CD8-positive, alpha-beta memory T cell (primary cell): ENCODE data around the gene TMCO5A. TPM values are rescaled to one million over a fixed set of nuclear protein-coding genes. Genes with fewer than 3 reads are reported as not detected.
"Not testable (repeated sequence)": the region's sequence is repeated elsewhere in the genome, so short reads cannot be mapped to it uniquely, and the experiment has no call there.

Source experiments
- CTCF ChIA-PET: fragments of 350-600 bp; sonication (Branson Sonifier 250); formaldehyde crosslinking; loops from one replicate; lab custom pipeline; 2021; ENCODE audit warnings: antibody characterized with exemption; lab: Charles Lee
- POLR2A ChIA-PET: fragments of 350-600 bp; sonication (Branson Sonifier 250); formaldehyde crosslinking; loops from one replicate; lab custom pipeline; 2021; ENCODE audit warnings: antibody characterized with exemption; lab: Charles Lee
- DNase-seq, 5 donors: peaks; one replicate each; pipeline versions ENCODE4 v3.0.0 to v3.0.0-alpha.2; 2020 to 2022; ENCODE audit warnings: mixed read lengths in 1 of 5
- H3K27ac ChIP-seq: one replicate; pipeline ENCODE4 v1.7.0; 2013; ENCODE audit warnings: low read depth, mild to moderate bottlenecking, low read length, moderate library complexity
- H3K27me3 ChIP-seq: 2 replicates; pipeline ENCODE4 v1.7.0; 2013; ENCODE audit warnings: low read length, mild to moderate bottlenecking; ENCODE audit not compliant: insufficient read depth, poor library complexity, severe bottlenecking
- H3K36me3 ChIP-seq: 2 replicates; pipeline ENCODE4 v1.7.0; 2013; ENCODE audit warnings: mild to moderate bottlenecking, low read length, moderate library complexity; ENCODE audit not compliant: insufficient read depth
- H3K4me1 ChIP-seq: 2 replicates; pipeline ENCODE4 v1.7.0; 2013; ENCODE audit warnings: mild to moderate bottlenecking, low read length, moderate library complexity; ENCODE audit not compliant: insufficient read depth
- H3K4me3 ChIP-seq: 2 replicates; pipeline ENCODE4 v1.7.0; 2013; ENCODE audit warnings: mild to moderate bottlenecking, low read length
- H3K9me3 ChIP-seq: 2 replicates; pipeline ENCODE4 v1.7.0; 2013; ENCODE audit warnings: mild to moderate bottlenecking, low read length
- H3K27ac Mint-ChIP-seq, 8 donors: one replicate each; pipeline ENCODE4 v1.8.0; 2020 to 2021; ENCODE audit warnings: mixed read lengths in 8 of 8, mild to moderate bottlenecking in 6 of 8, inconsistent platforms in 3 of 8, moderate library complexity in 3 of 8
- H3K27me3 Mint-ChIP-seq, 2 donors: one replicate each; pipeline ENCODE4 v1.8.0; 2020 to 2021; ENCODE audit warnings: mixed read lengths in 2 of 2, mild to moderate bottlenecking in 1 of 2, moderate library complexity in 1 of 2
- H3K36me3 Mint-ChIP-seq, 3 donors: one replicate each; pipeline ENCODE4 v1.8.0; 2020 to 2021; ENCODE audit warnings: mixed read lengths in 3 of 3, inconsistent platforms in 1 of 3, mild to moderate bottlenecking in 1 of 3
- H3K4me1 Mint-ChIP-seq, 3 donors: one replicate each; pipeline ENCODE4 v1.8.0; 2020 to 2021; ENCODE audit warnings: mixed read lengths in 3 of 3, inconsistent platforms in 1 of 3, mild to moderate bottlenecking in 1 of 3
- H3K4me3 Mint-ChIP-seq, 7 donors: one replicate each; pipeline ENCODE4 v1.8.0; 2020 to 2021; ENCODE audit warnings: mixed read lengths in 7 of 7, mild to moderate bottlenecking in 6 of 7, moderate library complexity in 4 of 7, inconsistent platforms in 2 of 7
- H3K9me3 Mint-ChIP-seq, 5 donors: one replicate each; pipeline ENCODE4 v1.8.0; 2020 to 2022; ENCODE audit warnings: mixed read lengths in 5 of 5, mild to moderate bottlenecking in 3 of 5, moderate library complexity in 2 of 5, inconsistent platforms in 1 of 5
- polyA plus RNA-seq: library from polyadenylated mRNA; unstranded; fragments of 300-500 nt; fragmentation: Illumina TruSeq; gene quantifications from one replicate; pipeline ENCODE4 v1.2.3, GENCODE V29; 2021
- total RNA-seq, 2 experiments: library from RNA; stranded (reverse); gene quantifications; one replicate each; pipeline ENCODE4 v1.2.3, GENCODE V29; 2021

Gene TMCO5A
- total and polyA plus RNA-seq, 3 experiments from 2014 or later: not detected

- H3K27me3 ChIP-seq: no peaks in the 10 kb centered on the region
- POLR2A ChIA-PET: no interaction called here
- no peak overlapping the region for H3K27ac Mint-ChIP-seq
- H3K4me1 ChIP-seq: no peaks in the 10 kb centered on the region
- H3K9me3 ChIP-seq: no peaks in the 10 kb centered on the region
- no peaks in the 10 kb centered on the region for H3K9me3 Mint-ChIP-seq
- H3K4me3 Mint-ChIP-seq: no peak overlapping the region
- H3K27ac ChIP-seq: no peak overlapping the region
- H3K36me3 ChIP-seq: no peaks in the 10 kb centered on the region
- no peak overlapping the region for H3K4me3 ChIP-seq
- H3K4me1 Mint-ChIP-seq: no peaks in the 10 kb centered on the region
- no peaks in the 10 kb centered on the region for H3K36me3 Mint-ChIP-seq
- H3K27me3 Mint-ChIP-seq: peaks cover 0 to 7% of the 10 kb centered on the region in 2 donors
- CTCF ChIA-PET: no interaction called here
- DNase-seq: no peak
Measured at GRCh38 chr15:37933666-37934065, 774 bp upstream of the TMCO5A start.

GRCh38 chr15:37940876-37941275, 6.4 kb downstream of the TMCO5A start:
- H3K27ac ChIP-seq: no peak overlapping the region
- Mint-ChIP-seq H3K4me3 (no peak overlapping the region), H3K36me3 (peaks cover 0 to 3% (median 0%) of the 10 kb centered on the region in 3 donors), H3K27ac (no peak overlapping the region), H3K9me3 (peaks cover 0 to 2% (median 0%) of the 10 kb centered on the region in 5 donors), H3K27me3 (peaks cover 0 to 11% of the 10 kb centered on the region in 2 donors), H3K4me1 (no peaks in the 10 kb centered on the region)
- H3K9me3 ChIP-seq: no peaks in the 10 kb centered on the region
- DNase-seq: no peak
- no peak overlapping the region for H3K4me3 ChIP-seq
- H3K27me3 ChIP-seq: no peaks in the 10 kb centered on the region
- ChIA-PET CTCF (no interaction called here), POLR2A (no interaction called here)
- no peaks in the 10 kb centered on the region for H3K4me1 ChIP-seq
- H3K36me3 ChIP-seq: no peaks in the 10 kb centered on the region

GRCh38 chr15:37941779-37942178, 7.3 kb downstream of the TMCO5A start:
- Mint-ChIP-seq H3K36me3 (peaks cover 0 to 4% (median 0%) of the 10 kb centered on the region in 3 donors), H3K27me3 (peaks cover 1 to 8% of the 10 kb centered on the region in 2 donors), H3K4me1 (no peaks in the 10 kb centered on the region), H3K27ac (no peak overlapping the region), H3K9me3 (peaks cover 0 to 4% (median 3%) of the 10 kb centered on the region in 5 donors), H3K4me3 (no peak overlapping the region)
- H3K9me3 ChIP-seq: no peaks in the 10 kb centered on the region
- H3K27me3 ChIP-seq: no peaks in the 10 kb centered on the region
- H3K27ac ChIP-seq: no peak overlapping the region
- ChIA-PET POLR2A (no interaction called here), CTCF (no interaction called here)
- H3K4me3 ChIP-seq: no peak overlapping the region
- DNase-seq: no peak
- H3K36me3 ChIP-seq: no peaks in the 10 kb centered on the region
- H3K4me1 ChIP-seq: no peaks in the 10 kb centered on the region

- peaks cover 0 to 10% (median 2%) of the 10 kb centered on the region in 5 donors for H3K9me3 Mint-ChIP-seq
- ChIA-PET POLR2A (no interaction called here), CTCF (no interaction called here)
- H3K36me3 Mint-ChIP-seq: no peaks in the 10 kb centered on the region
- no peak for DNase-seq
- H3K27ac Mint-ChIP-seq: no peak overlapping the region
- no peak overlapping the region for H3K27ac ChIP-seq
- no peaks in the 10 kb centered on the region for H3K36me3 ChIP-seq
- no peaks in the 10 kb centered on the region for H3K9me3 ChIP-seq
- H3K4me1 ChIP-seq: no peaks in the 10 kb centered on the region
- no peak overlapping the region for H3K4me3 Mint-ChIP-seq
- H3K27me3 ChIP-seq: no peaks in the 10 kb centered on the region
- H3K27me3 Mint-ChIP-seq: peaks cover 5 to 14% of the 10 kb centered on the region in 2 donors
- no peak overlapping the region for H3K4me3 ChIP-seq
- H3K4me1 Mint-ChIP-seq: no peaks in the 10 kb centered on the region
Measured at GRCh38 chr15:37951999-37952398, 17.6 kb downstream of the TMCO5A start.

GRCh38 chr15:37960742-37961141, 26.3 kb downstream of the TMCO5A start:
- H3K4me3 ChIP-seq, H3K27ac ChIP-seq, H3K36me3 Mint-ChIP-seq, H3K36me3 ChIP-seq, POLR2A ChIA-PET, H3K9me3 ChIP-seq, H3K27me3 ChIP-seq, DNase-seq, CTCF ChIA-PET, H3K4me3 Mint-ChIP-seq, H3K4me1 Mint-ChIP-seq, H3K27ac Mint-ChIP-seq, H3K4me1 ChIP-seq: not testable (repeated sequence)
- H3K9me3 Mint-ChIP-seq: peaks cover 4 to 14% (median 7%) of the 10 kb centered on the region in 5 donors
- H3K27me3 Mint-ChIP-seq: peaks cover 0 to 13% of the 10 kb centered on the region in 2 donors

- H3K36me3 ChIP-seq: no peaks in the 10 kb centered on the region
- no peaks in the 10 kb centered on the region for H3K27me3 ChIP-seq
- H3K27me3 Mint-ChIP-seq: peaks cover 0 to 15% of the 10 kb centered on the region in 2 donors
- no peak overlapping the region for H3K4me3 Mint-ChIP-seq
- no peak overlapping the region for H3K27ac Mint-ChIP-seq
- no peak for DNase-seq
- H3K4me1 ChIP-seq: no peaks in the 10 kb centered on the region
- H3K36me3 Mint-ChIP-seq: no peaks in the 10 kb centered on the region
- H3K9me3 ChIP-seq: no peaks in the 10 kb centered on the region
- CTCF ChIA-PET: no interaction called here
- H3K27ac ChIP-seq: no peak overlapping the region
- POLR2A ChIA-PET: no interaction called here
- no peaks in the 10 kb centered on the region for H3K4me1 Mint-ChIP-seq
- H3K4me3 ChIP-seq: no peak overlapping the region
- peaks cover 0 to 2% (median 0%) of the 10 kb centered on the region in 5 donors for H3K9me3 Mint-ChIP-seq
Measured at GRCh38 chr15:37967788-37968187, 33.3 kb downstream of the TMCO5A start.

GRCh38 chr15:37973856-37974255, 39.4 kb downstream of the TMCO5A start:
- no peaks in the 10 kb centered on the region for H3K36me3 Mint-ChIP-seq
- H3K27ac Mint-ChIP-seq: no peak overlapping the region
- POLR2A ChIA-PET: no interaction called here
- Histone ChIP-seq H3K4me3 (no peak overlapping the region), H3K36me3 (no peaks in the 10 kb centered on the region), H3K4me1 (no peaks in the 10 kb centered on the region), H3K9me3 (no peaks in the 10 kb centered on the region), H3K27me3 (no peaks in the 10 kb centered on the region), H3K27ac (no peak overlapping the region)
- H3K27me3 Mint-ChIP-seq: peaks cover 0 to 6% of the 10 kb centered on the region in 2 donors
- CTCF ChIA-PET: no interaction called here
- no peaks in the 10 kb centered on the region for H3K4me1 Mint-ChIP-seq
- H3K4me3 Mint-ChIP-seq: no peak overlapping the region
- H3K9me3 Mint-ChIP-seq: peaks cover 0 to 4% (median 0%) of the 10 kb centered on the region in 5 donors
- DNase-seq: no peak

- H3K4me1 ChIP-seq: no peaks in the 10 kb centered on the region
- Mint-ChIP-seq H3K4me1 (no peaks in the 10 kb centered on the region), H3K27me3 (peaks cover 4 to 6% of the 10 kb centered on the region in 2 donors), H3K4me3 (no peak overlapping the region), H3K36me3 (no peaks in the 10 kb centered on the region), H3K27ac (no peak overlapping the region), H3K9me3 (peaks cover 0 to 4% (median 0%) of the 10 kb centered on the region in 5 donors)
- no peak for DNase-seq
- no peaks in the 10 kb centered on the region for H3K9me3 ChIP-seq
- ChIA-PET POLR2A (no interaction called here), CTCF (no interaction called here)
- no peaks in the 10 kb centered on the region for H3K36me3 ChIP-seq
- H3K27me3 ChIP-seq: no peaks in the 10 kb centered on the region
- no peak overlapping the region for H3K27ac ChIP-seq
- no peak overlapping the region for H3K4me3 ChIP-seq
Measured at GRCh38 chr15:37978231-37978630, 43.8 kb downstream of the TMCO5A start.
